GM19372 (cell line): ENCODE results near the gene GCNA.
"Not testable (repeated sequence)": the region's sequence is repeated elsewhere in the genome, so short reads cannot be mapped to it uniquely, and the experiment has no call there.

Experiments
- ATAC-seq: cut with Tn5 transposase; IDR thresholded peaks from one replicate; pipeline ENCODE4 v1.9.1; 2021; ENCODE audit warnings: mild to moderate bottlenecking, low read depth, moderate library complexity; ENCODE audit not compliant: unreplicated experiment

GCNA gene

DNA sequence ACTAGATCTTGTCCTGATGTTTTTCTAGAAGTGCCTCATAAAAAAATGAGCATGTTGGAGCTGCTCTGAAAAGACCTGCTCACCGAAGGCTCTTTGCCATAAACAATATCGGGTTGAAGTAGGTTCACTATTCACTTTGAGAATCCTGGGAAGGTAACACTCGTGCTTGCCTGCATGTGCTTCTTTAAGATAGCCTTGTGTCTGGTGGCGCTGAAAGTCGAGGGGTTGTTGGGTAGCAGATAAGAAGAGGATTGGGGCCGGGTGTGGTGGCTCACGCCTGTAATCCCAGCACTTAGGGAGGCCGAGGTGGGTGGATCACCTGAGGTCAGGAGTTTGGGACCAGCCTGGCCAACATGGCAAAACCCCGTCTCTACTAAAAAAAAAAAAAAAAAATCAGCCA, 33.5 kb downstream of the GCNA start:
- ATAC-seq = not testable (repeated sequence)

GRCh38 chrX:71612256-71612655, 34.0 kb downstream of the GCNA start:
- ATAC-seq = no peak

DNA sequence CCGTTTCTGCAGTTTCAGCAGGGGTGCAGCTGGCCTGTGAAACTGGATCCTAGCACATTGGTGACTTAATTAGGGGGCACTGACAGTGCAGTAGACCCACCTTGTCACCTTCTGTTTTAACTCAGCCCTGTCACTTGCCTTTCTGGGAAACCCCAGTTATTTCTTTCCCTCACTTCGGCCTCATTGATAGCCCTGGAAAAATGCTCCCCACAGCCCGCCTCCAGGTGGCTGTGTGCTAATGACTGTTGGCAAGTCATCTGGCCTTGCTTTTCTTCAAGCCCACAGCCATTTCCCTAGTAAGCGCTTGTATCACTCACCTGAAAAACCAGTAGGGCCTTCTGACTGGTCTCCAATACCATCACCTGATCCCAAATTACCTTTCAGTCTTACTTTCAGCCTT, 36.8 kb downstream of the GCNA start:
- no peak for ATAC-seq

- no peak for ATAC-seq
These were observed 37.7 kb downstream of the GCNA start for GRCh38 chrX:71615954-71616353.

DNA sequence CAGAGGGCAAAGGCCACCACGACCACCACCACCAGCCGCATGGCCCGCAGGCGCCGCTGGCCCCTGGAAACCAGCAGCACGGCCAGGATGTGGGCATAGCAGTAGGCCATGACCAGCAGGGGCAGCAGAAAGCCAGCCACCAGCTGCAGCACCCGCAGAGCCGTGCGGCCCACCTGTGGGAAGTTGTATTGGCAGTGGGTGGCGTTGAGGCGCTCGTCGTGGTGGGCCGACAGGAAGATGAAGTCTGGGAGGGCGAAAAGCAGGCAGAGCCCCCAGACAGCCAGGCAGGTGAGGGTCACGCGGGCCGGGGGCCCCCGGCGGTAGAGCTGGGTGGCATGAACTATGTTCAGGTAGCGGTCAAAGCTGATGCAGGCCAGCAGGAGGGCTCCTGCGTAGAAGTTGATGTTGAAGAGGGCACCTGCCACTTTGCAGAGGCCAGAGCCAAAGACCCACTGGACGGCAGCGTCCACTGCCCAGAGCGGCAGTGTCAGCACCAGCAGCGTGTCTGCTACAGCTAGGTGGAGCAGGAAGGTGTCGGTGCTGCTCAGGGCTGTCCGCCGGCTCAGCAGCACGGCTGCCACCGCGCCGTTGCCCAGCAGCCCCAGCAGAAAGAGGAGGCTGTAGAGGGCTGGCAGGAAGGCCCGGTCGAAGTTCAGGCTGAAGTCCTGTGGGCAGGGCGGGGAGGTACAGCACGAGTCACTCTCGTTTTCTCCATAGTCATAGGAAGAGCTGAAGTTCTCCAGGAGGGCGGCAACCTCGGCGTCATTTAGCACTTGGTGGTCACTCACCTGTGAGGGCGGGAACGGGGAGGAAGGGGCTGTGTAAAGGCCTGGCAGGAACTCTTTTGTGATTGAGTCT, 38.7 kb downstream of the GCNA start:
- no peak for ATAC-seq

GRCh38 chrX:71617742-71618141, 39.5 kb downstream of the GCNA start:
- ATAC-seq = no peak

DNA sequence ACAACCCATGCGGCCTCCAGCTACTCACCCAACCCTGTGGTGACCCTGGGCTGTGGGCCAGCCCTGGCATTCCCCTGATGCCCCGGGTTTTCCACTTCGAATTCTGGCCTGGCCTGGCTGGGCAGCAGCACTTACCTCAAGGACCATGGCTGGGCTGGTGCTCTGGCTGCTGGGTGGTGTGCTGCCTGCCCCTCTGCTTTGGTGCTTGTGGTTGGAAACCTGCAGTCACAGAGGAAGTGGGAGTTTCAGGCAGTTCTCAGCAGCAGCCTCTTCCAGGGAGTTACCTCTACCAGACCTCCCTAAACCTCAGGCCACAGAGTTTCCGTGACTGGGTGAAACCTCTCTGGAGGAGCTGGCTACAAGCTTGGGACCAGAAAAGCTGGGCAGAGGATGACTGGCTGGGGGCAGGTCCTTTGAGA, 40.1 kb downstream of the GCNA start, which contains the start of gene CXCR3:
Gene CXCR3 (minus strand): TSS at position 209 of the 419 bp plus-strand sequence. CDS start 62 bp downstream, at position 147.
- peak; percentile 43 for ATAC-seq

DNA sequence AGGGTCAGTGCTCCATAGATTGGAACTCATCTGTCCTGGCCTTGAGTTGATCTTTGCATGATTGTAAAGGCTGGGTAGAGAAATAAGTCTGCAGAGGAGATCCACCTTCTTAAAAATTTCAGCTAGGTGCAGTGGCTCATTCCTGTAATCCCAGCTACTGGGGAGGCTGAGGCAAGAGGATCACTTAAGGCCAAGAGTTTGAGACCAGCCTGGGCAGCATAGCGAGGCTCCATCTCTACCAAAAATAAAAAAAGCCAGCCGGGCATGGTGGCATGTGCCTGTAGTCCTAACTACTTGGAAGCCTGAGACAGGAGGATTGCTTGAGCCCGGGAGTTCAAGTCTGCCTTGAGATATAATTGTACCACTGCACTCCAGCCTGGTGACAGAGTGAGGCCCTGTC, 40.5 kb downstream of the GCNA start:
- no peak for ATAC-seq

DNA sequence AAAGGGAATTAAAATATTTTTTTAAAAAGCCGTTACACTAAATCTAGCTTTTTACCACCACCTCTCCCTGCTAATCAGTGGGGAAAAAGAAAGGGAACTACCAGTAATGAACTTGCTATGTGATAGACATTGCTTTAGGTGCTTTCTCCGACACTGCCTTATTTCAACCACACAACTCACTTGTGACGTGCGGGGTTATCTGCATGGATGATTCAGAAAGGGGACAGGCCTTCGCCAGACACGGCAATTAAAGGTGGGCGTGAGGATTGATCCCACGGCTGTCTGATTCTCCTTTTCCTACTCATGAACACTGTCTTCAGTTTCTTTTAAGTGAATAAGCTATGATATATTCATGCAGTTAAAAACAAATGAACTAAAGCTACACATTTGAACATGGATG, 41.0 kb downstream of the GCNA start:
- ATAC-seq = no peak

DNA sequence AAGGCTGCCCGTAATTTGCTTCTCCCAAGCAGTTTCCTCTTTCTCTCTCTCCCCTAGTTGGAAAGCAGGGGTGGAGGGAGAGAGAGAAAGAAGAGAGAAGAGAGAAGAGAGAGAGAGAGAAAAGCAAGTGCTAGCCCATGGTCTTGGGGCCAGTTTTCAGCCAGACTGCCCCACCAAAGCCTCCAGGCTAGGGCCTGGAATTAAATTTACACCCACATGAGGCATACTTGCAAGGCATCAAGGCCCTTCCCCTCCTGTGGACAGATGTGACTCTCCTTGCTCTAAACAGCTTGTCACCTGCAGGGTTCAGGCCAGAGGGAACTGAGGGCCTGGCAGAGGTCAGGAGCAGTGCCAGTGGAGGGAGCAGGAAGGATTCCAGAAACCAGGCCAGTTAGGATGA, 41.7 kb downstream of the GCNA start:
- no peak for ATAC-seq

- ATAC-seq = no peak
These were observed 43.4 kb downstream of the GCNA start for GRCh38 chrX:71621603-71622002.

GRCh38 chrX:71622032-71622575, 43.9 kb downstream of the GCNA start:
- no peak for ATAC-seq

DNA sequence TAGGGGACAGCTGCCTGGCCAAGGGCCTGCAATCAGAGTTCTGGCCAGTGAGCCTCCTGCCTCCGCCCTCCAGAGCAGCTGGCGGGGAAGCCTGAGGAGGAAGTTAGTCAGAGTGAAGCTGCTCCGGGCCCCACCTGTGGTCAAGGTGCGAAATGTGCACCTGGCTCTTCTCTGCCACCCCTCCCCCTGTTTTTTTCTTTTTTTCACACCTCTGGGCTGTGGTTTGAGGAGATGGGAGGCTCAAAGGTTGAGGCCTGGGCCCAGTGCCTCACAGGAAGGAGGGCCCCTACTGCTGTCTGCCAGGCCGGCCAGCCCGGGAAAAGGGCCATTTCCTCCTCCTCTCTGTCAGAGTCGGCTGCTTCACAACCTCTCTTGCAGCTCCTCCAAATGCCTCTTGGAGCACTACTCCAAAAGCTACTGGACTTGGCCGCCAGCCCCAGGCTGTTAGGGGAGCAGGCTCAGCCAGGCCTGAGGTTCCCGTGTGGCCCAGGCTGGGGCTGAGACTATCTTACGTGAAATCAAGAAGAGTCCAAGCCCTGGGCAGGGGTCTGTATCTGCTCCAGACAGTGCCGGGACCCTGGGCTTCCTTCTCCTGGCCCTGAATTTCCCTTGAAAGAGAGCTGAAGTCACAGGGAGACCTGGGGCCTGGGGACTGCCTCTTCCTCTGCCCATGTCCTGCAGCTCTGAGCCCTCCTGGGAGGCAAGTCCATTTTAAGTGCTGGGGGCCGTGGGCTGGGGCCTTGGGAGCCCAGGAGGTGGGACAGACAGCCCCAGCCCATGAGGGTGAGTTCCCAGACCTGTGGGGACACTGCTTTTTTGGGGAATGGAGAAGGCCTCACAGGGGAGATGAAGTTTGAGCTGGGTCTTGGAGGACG, 44.6 kb downstream of the GCNA start:
- peak; percentile 56 for ATAC-seq

GRCh38 chrX:71623714-71624113, 45.5 kb downstream of the GCNA start:
- ATAC-seq = no peak

- no peak for ATAC-seq
These were observed 47.2 kb downstream of the GCNA start for GRCh38 chrX:71625471-71625870.

- ATAC-seq = no peak
These were observed 48.3 kb downstream of the GCNA start for GRCh38 chrX:71626576-71626975.

DNA sequence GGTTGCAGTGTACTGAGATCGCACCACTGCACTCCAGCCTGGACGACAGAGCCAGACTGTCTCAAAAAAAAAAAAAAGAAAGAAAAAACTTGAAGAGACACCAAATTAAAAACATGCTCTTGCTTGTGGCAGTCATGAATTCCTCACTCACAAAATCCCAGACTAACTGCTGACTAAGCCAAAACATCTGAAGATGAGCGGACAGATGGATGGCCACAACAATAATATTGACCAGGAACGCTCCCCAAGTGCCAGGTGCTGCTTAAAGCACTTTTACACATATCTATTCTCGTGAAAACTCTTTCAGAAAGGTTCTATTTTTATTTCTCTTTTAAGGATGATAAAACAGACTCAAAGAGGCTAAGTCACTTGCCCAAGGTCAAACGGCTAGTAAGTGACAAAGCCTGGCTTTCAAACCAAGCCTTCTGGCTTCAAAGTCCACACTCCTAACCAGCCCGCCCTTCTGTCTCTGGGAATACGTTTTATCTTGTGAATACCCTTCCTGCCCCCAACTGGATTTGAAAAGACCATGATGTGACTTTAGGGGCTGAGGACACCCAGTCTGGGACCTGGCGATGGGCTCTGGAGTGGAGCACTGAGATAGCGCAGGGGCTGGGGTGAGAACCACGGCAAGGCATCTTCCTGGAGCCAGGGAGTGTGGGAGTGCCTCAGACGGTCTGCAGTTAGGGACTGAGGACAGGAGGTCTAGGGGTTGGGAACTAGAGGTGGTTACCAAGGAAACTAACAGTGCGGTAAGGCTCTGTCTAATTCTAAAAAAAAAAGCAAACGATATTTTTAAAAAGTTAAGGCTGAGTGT, 49.6 kb downstream of the GCNA start:
- ATAC-seq = no peak

- ATAC-seq = no peak
These were observed 51.2 kb downstream of the GCNA start for GRCh38 chrX:71629467-71629866.

DNA sequence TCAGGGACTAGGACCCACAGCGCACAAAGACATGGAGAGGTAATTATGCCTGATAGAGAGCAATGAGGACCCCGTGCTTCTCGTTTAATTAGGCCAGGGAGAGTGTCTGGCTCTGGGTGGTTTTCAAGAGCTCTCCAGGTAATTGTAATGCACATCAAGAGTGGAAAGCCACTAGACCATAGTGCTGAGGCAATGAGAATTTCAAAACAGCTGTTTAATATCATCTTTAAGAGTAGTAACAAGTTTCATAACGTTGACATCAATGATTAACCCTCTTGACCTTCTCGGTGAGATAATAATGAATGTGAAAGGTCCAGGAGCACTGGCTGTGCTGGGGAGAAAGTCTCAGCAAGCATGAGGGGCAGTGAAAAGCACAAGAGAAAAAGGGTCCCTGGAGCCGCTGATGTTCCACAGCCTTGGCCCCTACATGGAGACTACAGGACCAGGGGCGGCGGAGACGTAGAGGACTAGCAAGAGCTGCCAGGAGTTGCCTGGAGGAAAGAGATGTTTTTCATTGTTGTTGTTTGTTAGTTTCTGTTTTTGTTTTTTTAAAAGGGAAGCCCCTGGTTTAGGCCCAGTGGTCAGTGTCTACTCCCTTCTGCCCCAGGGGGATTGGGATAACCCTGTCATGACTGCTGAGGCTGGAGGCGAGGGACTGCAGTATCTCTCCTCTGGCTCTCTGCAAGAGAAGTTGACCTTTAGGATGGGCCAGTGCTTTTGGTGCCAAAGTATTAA, 54.9 kb downstream of the GCNA start:
- no peak for ATAC-seq

DNA sequence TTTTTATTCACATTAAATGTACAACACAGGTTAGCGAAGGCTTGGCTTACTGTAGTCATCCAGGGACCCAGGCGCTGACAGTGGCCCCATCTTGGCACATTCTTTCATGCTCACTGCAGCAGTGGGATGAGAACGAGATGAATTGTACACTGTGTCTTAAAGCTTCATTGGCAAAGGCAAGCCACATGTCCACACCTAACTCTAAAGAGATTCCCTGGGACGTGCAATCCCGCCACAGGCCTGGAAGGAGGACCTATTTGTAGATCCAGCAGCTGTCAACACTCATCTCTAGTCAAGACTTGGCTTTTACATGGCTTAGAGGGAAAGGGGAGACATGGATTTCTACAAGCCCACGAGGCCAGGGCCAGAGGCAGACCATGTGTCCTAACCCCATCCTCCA, 56.1 kb downstream of the GCNA start:
- ATAC-seq = no peak
